ENCODE data around the gene SUGCT. TPM values are rescaled to one million over a fixed set of nuclear protein-coding genes. Genes with fewer than 3 reads are reported as not detected.
A peak's percentile ranks its signal among the peaks of the same experiment; 100 is the strongest.

The SUGCT gene
- total RNA-seq, 1 donor: 9.9 TPM

DNA sequence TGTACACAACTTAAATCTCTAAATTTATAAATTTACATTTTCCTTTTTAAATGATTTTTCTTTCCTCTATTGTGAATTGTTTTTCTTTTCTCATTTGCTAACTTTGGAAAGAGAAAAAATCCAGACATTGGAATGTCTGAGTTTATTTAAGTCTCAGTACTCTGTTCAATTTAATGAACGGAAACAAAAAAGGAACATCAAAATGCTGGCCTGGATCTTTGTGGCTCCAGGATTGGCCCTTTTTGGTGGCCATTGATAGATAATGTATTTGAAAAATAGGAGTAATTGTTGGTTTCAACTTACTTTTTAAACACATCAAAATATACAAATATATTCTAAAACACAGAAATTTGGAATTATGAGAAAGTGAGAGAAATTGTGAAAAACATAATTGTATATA, 336.0 kb downstream of the SUGCT start:
- DNase-seq (ENCODE audit: low read depth): no peak

DNA sequence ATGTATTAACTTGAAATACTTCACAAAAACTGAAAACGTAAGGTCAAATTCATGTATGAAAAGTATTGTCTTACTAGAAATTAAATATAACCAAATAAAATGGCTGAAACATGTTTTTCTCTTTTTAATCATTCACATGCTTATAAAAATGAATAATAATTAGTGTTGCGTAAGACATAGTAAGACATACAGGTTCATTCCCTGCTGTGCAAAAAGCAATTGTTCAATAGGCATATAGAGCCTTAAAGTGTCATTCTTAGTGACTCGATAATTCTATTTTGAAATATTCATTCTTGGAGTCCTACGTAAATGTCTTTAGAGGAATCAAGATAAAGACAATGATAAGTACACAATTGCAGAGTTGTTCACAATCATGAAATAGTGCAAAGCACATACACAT, 337.1 kb downstream of the SUGCT start:
- no peak overlapping the region for H3K4me3 ChIP-seq (ENCODE audit: low read depth, low read length)
- TF ChIP-seq, protein P1, sequence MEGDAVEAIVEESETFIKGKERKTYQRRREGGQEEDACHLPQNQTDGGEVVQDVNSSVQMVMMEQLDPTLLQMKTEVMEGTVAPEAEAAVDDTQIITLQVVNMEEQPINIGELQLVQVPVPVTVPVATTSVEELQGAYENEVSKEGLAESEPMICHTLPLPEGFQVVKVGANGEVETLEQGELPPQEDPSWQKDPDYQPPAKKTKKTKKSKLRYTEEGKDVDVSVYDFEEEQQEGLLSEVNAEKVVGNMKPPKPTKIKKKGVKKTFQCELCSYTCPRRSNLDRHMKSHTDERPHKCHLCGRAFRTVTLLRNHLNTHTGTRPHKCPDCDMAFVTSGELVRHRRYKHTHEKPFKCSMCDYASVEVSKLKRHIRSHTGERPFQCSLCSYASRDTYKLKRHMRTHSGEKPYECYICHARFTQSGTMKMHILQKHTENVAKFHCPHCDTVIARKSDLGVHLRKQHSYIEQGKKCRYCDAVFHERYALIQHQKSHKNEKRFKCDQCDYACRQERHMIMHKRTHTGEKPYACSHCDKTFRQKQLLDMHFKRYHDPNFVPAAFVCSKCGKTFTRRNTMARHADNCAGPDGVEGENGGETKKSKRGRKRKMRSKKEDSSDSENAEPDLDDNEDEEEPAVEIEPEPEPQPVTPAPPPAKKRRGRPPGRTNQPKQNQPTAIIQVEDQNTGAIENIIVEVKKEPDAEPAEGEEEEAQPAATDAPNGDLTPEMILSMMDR (IDR thresholded peaks at IDR 0.05; ENCODE audit: insufficient read depth, low read depth, low read length): no peak
- DNase-seq (ENCODE audit: low read depth): no peak

More for the DNA sequence above, 336.0 kb downstream of the SUGCT start:
- no peak overlapping the region for H3K4me3 ChIP-seq (ENCODE audit: low read depth, low read length)
- TF ChIP-seq, protein P1 (IDR thresholded peaks at IDR 0.05; ENCODE audit: insufficient read depth, low read depth, low read length): no peak

DNA sequence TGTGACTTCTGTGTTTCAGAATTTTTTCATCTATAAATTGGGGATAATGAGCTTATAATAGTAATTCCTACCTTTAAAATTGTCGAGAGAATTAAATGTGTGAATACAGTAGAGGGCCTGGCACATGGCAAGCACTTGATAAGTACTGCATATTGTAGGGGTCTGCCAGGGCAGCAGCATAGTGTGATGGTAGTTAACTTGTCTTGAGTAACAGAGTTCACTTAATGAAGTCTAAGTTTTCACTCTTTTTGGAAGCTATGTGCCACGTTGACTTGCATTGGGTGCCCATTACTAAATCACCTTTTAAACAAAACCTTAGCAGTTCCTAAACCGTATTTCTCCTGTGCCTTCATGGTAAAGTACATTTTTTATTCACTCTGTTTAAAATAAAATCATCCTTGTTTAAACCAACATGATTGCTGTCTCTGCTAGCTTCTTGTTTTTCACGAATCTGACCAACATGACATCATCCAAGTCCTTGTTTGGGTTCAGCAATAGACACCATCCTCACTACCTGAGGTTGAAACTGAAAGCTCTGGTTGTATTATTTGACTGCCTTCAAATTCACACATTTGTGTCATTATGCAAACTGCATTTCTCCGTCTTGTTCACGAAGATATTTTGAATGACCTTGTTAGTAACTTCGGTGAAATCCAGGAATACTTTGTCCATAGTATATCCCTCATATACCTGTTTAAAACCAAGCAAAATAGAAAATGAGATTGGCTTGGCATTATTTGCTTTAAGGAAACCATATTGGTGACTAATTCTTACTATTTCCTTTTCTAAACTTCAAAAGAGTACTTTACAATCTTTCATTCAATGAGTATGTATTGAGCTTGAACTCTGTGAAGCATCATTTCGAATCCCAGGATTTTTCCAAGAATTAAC, 340.2 kb downstream of the SUGCT start:
- no peak for DNase-seq (ENCODE audit: low read depth)
- TF ChIP-seq, protein P1 (IDR thresholded peaks at IDR 0.05; ENCODE audit: insufficient read depth, low read depth, low read length): no peak
- H3K4me3 ChIP-seq (ENCODE audit: low read depth, low read length): no peak overlapping the region

DNA sequence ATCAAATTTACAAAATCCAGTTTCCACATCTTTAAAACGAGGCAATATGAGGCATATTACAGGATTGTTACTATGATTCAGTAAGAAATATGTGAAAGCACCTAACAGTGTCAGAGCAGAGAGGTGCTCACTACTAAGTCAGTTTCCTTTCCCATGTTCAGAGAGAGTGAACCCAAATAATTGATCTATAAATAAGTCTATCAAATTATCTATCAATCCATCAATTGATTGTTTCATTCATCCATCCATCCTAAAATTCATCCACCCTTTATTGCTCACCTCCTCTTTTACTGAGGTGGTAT, 340.8 kb downstream of the SUGCT start:
- no peak for DNase-seq (ENCODE audit: low read depth)
- TF ChIP-seq, protein P1 (IDR thresholded peaks at IDR 0.05; ENCODE audit: insufficient read depth, low read depth, low read length): no peak
- no peak overlapping the region for H3K4me3 ChIP-seq (ENCODE audit: low read depth, low read length)

DNA sequence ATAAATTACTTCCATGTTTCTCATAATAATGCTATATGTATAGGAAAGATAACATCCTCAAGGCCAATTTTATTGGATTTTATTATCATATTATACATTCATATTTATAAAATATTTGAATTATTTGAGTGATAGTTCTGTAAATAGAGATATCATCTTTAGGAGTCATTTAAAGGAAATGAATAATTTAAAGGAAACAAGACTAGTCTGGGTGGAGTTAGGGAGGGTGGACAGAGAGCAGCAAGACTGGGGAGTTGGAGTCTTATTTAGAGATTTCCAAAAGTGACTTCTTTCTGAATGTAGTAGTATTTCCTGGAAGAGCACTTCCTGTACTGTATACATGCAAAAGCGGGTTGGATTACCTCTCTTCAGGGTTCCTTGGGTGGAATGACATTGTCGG, 342.3 kb downstream of the SUGCT start:
- TF ChIP-seq, protein P1 (IDR thresholded peaks at IDR 0.05; ENCODE audit: insufficient read depth, low read depth, low read length): no peak
- no peak overlapping the region for H3K4me3 ChIP-seq (ENCODE audit: low read depth, low read length)
- no peak for DNase-seq (ENCODE audit: low read depth)

DNA sequence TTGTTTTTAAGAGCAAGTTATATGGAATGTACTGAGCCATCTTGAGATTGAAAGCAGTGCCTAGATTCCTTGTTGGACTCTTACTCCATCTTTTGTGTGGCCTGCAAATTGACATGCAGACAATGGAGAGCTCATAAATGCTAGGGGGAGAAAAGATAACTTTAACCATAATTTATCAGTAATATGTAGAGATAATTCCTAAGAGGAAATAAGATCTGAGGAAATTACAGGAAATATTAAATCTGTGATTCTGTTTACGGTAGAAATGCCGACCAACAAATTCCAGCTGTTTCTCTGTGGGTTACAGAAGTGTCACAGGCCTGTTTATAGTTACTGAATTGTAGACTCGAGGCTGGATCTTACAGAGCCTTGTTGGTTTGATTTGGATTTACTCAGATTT, 348.0 kb downstream of the SUGCT start:
- no peak overlapping the region for H3K4me3 ChIP-seq (ENCODE audit: low read depth, low read length)
- DNase-seq (ENCODE audit: low read depth): no peak
- TF ChIP-seq, protein P1 (IDR thresholded peaks at IDR 0.05; ENCODE audit: insufficient read depth, low read depth, low read length): no peak

DNA sequence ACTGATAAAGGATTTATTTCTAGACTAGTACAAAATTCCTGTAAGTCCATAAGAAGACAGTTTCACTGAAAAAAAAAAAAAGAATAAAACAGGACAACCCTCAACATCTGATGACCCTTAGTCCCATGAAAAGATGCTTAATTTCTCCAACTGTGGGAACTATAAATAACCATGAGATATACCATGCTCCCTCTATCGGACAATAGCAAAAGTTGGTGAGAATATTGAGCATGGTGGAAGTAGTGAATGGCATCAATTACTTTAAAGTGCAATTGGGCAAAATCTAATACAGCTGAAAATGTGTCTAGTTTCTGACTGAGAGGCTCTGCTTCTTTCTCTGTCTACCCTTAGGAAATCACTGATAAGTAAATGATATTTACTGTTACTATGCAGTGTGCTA, 348.8 kb downstream of the SUGCT start:
- TF ChIP-seq, protein P1 (IDR thresholded peaks at IDR 0.05; ENCODE audit: insufficient read depth, low read depth, low read length): peak; percentile 47
- no peak overlapping the region for H3K4me3 ChIP-seq (ENCODE audit: low read depth, low read length)
- no peak for DNase-seq (ENCODE audit: low read depth)
